ENCODE results near the gene GRAMD2A. TPM values are rescaled to one million over a fixed set of nuclear protein-coding genes. Genes with fewer than 3 reads are reported as not detected.
A peak's percentile ranks its signal among the peaks of the same experiment; 100 is the strongest.

Gene GRAMD2A
- total and polyA plus RNA-seq, 10 of the 15 experiments (the other 5 are each of a cell fraction or from before 2014, with no cell fraction given): 0.02 to 0.35 TPM; not detected in 8

DNA sequence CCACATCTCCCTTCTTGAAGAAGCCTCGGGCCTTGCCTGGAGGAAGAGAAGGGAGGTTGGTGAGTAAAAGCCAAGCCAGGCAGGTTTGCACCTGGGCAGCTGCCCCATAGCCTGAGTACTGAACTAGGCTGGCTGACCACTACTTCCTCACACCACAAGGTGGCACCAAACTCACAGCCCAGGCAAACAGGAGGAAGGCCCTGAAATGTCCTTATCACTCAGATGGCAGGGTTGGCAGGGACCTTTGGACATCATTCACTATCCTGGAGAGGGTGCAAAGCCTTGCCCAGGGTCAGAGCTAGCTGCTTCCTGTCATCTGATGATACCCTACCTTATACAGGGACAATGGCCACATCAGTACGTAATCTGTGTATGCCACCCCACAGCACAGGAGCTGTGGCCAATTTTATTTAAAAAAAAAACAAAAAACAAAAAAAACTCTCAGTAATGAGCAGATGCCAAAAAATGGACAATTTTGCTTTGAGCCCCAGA lies 2.2 kb upstream of the GRAMD2A start (continued):
- TF ChIP-seq TBL1XR1 (IDR thresholded peaks at IDR 0.05; ENCODE audit: low read depth, low read length) (no peak), CBFB (IDR thresholded peaks at IDR 0.05; ENCODE audit: low read depth) (no peak), NFIC (IDR thresholded peaks at IDR 0.05; ENCODE audit: low read depth, low read length) (no peak), RUNX3 (IDR thresholded peaks at IDR 0.05; ENCODE audit: low read length) (peak; percentile 54), YY1 (IDR thresholded peaks at IDR 0.05; ENCODE audit: low read depth, low read length) (peak; percentile 44; the same call in 1 of the 2 replicates), EED (IDR thresholded peaks at IDR 0.05; ENCODE audit: low read depth) (no peak), ZNF207 (IDR thresholded peaks at IDR 0.05; ENCODE audit: borderline replicate concordance) (0 out of 2 replicates have a peak, but pooled peaks have one; percentile 33), MYC (IDR thresholded peaks at IDR 0.05; ENCODE audit: insufficient read depth, insufficient read length, insufficient replicate concordance, low read length, severe bottlenecking) (no peak), POU2F2 (IDR thresholded peaks at IDR 0.05; ENCODE audit: borderline replicate concordance, low read depth, low read length) (0 out of 3 replicates have a peak, but pooled peaks have one; percentile 33), SREBF1 (IDR thresholded peaks at IDR 0.05; ENCODE audit: low read length) (no peak), RAD51 (IDR thresholded peaks at IDR 0.05) (no peak), ZSCAN29 (IDR thresholded peaks at IDR 0.05) (no peak), RFX5 (IDR thresholded peaks at IDR 0.05; ENCODE audit: low read depth, low read length) (no peak), FOS (IDR thresholded peaks at IDR 0.05; ENCODE audit: borderline replicate concordance, extremely low read depth, insufficient read length) (no peak), SPI1 (IDR thresholded peaks at IDR 0.05; ENCODE audit: borderline replicate concordance, insufficient read depth, low read depth, low read length) (no peak; the same call in 1 of the 2 replicates), TCF3 (IDR thresholded peaks at IDR 0.05; ENCODE audit: borderline replicate concordance, insufficient read depth, low read depth, low read length) (no peak), RELA (IDR thresholded peaks at IDR 0.05; ENCODE audit: borderline replicate concordance, partially characterized antibody) (no peak), BHLHE40 (IDR thresholded peaks at IDR 0.05; ENCODE audit: borderline replicate concordance in 1 of 2, low read depth in 2 of 2, low read length in 1 of 2) (no peak), SMAD5 (IDR thresholded peaks at IDR 0.05; ENCODE audit: low read depth) (no peak)
- TF ChIP-seq, protein P1, sequence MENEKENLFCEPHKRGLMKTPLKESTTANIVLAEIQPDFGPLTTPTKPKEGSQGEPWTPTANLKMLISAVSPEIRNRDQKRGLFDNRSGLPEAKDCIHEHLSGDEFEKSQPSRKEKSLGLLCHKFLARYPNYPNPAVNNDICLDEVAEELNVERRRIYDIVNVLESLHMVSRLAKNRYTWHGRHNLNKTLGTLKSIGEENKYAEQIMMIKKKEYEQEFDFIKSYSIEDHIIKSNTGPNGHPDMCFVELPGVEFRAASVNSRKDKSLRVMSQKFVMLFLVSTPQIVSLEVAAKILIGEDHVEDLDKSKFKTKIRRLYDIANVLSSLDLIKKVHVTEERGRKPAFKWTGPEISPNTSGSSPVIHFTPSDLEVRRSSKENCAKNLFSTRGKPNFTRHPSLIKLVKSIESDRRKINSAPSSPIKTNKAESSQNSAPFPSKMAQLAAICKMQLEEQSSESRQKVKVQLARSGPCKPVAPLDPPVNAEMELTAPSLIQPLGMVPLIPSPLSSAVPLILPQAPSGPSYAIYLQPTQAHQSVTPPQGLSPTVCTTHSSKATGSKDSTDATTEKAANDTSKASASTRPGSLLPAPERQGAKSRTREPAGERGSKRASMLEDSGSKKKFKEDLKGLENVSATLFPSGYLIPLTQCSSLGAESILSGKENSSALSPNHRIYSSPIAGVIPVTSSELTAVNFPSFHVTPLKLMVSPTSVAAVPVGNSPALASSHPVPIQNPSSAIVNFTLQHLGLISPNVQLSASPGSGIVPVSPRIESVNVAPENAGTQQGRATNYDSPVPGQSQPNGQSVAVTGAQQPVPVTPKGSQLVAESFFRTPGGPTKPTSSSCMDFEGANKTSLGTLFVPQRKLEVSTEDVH (IDR thresholded peaks at IDR 0.05; ENCODE audit: low read depth, partially characterized antibody): peak; percentile 45
- TF ChIP-seq, protein P2, sequence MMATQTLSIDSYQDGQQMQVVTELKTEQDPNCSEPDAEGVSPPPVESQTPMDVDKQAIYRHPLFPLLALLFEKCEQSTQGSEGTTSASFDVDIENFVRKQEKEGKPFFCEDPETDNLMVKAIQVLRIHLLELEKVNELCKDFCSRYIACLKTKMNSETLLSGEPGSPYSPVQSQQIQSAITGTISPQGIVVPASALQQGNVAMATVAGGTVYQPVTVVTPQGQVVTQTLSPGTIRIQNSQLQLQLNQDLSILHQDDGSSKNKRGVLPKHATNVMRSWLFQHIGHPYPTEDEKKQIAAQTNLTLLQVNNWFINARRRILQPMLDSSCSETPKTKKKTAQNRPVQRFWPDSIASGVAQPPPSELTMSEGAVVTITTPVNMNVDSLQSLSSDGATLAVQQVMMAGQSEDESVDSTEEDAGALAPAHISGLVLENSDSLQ (IDR thresholded peaks at IDR 0.05): no peak
